ENCODE results near the gene PLEKHA5.

The PLEKHA5 gene

DNA sequence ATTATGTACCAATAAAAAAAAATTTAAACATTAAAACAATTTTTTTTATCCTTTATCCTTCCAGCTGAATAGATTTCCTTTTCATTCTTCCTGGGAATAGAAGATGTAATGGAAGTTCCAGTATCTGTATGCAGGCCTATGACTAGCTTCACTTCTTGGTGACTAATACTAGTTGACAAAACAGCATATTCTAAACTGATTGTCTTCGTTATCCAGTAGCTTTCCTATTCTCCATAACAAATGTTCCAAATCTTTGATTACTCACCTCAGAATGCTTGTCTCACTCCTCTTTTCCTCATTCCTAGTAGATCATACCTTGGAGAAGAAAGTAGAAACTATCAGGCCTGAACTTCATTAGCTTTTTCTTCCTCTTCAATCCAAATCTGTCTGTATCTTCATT lies 70.7 kb downstream of the PLEKHA5 start:
- Histone ChIP-seq H3K4me1 (ENCODE audit: control insufficient read depth, insufficient read depth, low read length, poor library complexity, severe bottlenecking) (peaks cover 31% of the 10 kb centered on the region), H3K9me3 (ENCODE audit: control insufficient read depth, low read length) (no peaks in the 10 kb centered on the region), H3K36me3 (ENCODE audit: control insufficient read depth, insufficient read depth, low read length) (no peaks in the 10 kb centered on the region), H3K4me3 (ENCODE audit: extremely low read depth, insufficient read depth, low read length, poor library complexity, severe bottlenecking) (no peak overlapping the region), H3K27ac (ENCODE audit: low read depth, low read length, severe bottlenecking) (no peak overlapping the region)
- 67 to 80% methylated on average over 1 of the region's 1 CpG for WGBS, 2 experiments (ENCODE audit: insufficient coverage in 2 of 2)

GRCh38 chr12:19201661-19202060 lies 72.1 kb downstream of the PLEKHA5 start:
- Histone ChIP-seq H3K4me1 (ENCODE audit: control insufficient read depth, insufficient read depth, low read length, poor library complexity, severe bottlenecking) (peaks cover 30% of the 10 kb centered on the region), H3K36me3 (ENCODE audit: control insufficient read depth, insufficient read depth, low read length) (no peaks in the 10 kb centered on the region), H3K4me3 (ENCODE audit: extremely low read depth, insufficient read depth, low read length, poor library complexity, severe bottlenecking) (no peak overlapping the region), H3K27ac (ENCODE audit: low read depth, low read length, severe bottlenecking) (no peak overlapping the region), H3K9me3 (ENCODE audit: control insufficient read depth, low read length) (no peaks in the 10 kb centered on the region)
- WGBS, 2 experiments (ENCODE audit: insufficient coverage in 2 of 2) = 100% methylated on average over 1 of the region's 3 CpGs

GRCh38 chr12:19203013-19203412 lies 73.5 kb downstream of the PLEKHA5 start:
- Histone ChIP-seq H3K9me3 (ENCODE audit: control insufficient read depth, low read length) (no peaks in the 10 kb centered on the region), H3K27ac (ENCODE audit: low read depth, low read length, severe bottlenecking) (no peak overlapping the region), H3K4me1 (ENCODE audit: control insufficient read depth, insufficient read depth, low read length, poor library complexity, severe bottlenecking) (peaks cover 18% of the 10 kb centered on the region), H3K4me3 (ENCODE audit: extremely low read depth, insufficient read depth, low read length, poor library complexity, severe bottlenecking) (no peak overlapping the region), H3K36me3 (ENCODE audit: control insufficient read depth, insufficient read depth, low read length) (no peaks in the 10 kb centered on the region)
- WGBS, 2 experiments (ENCODE audit: insufficient coverage in 2 of 2) = 100% methylated on average over 1 of the region's 1 CpG; no CpG with 5 or more reads in 1 of the 2 experiments

- no peaks in the 10 kb centered on the region for H3K9me3 ChIP-seq (ENCODE audit: control insufficient read depth, low read length)
- no peak overlapping the region for H3K4me3 ChIP-seq (ENCODE audit: extremely low read depth, insufficient read depth, low read length, poor library complexity, severe bottlenecking)
- H3K36me3 ChIP-seq (ENCODE audit: control insufficient read depth, insufficient read depth, low read length) = no peaks in the 10 kb centered on the region
- WGBS, 2 experiments (ENCODE audit: insufficient coverage in 2 of 2) = 100% methylated on average over 4 of the region's 6 CpGs; no CpG with 5 or more reads in 1 of the 2 experiments
- H3K4me1 ChIP-seq (ENCODE audit: control insufficient read depth, insufficient read depth, low read length, poor library complexity, severe bottlenecking) = peaks cover 13% of the 10 kb centered on the region
- no peak overlapping the region for H3K27ac ChIP-seq (ENCODE audit: low read depth, low read length, severe bottlenecking)
Observed at GRCh38 chr12:19203539-19204506, 74.3 kb downstream of the PLEKHA5 start.

GRCh38 chr12:19205120-19205519 lies 75.6 kb downstream of the PLEKHA5 start:
- WGBS, 2 experiments (ENCODE audit: insufficient coverage in 2 of 2) = 89 to 96% methylated on average over 3 of the region's 4 CpGs
- Histone ChIP-seq H3K4me1 (ENCODE audit: control insufficient read depth, insufficient read depth, low read length, poor library complexity, severe bottlenecking) (peaks cover 3% of the 10 kb centered on the region), H3K36me3 (ENCODE audit: control insufficient read depth, insufficient read depth, low read length) (peaks cover 7% of the 10 kb centered on the region), H3K4me3 (ENCODE audit: extremely low read depth, insufficient read depth, low read length, poor library complexity, severe bottlenecking) (no peak overlapping the region), H3K9me3 (ENCODE audit: control insufficient read depth, low read length) (no peaks in the 10 kb centered on the region), H3K27ac (ENCODE audit: low read depth, low read length, severe bottlenecking) (no peak overlapping the region)

- no CpG with 5 or more reads among the region's 4 CpGs for WGBS, 2 experiments (ENCODE audit: insufficient coverage in 2 of 2)
- H3K4me1 ChIP-seq (ENCODE audit: control insufficient read depth, insufficient read depth, low read length, poor library complexity, severe bottlenecking) = no peaks in the 10 kb centered on the region
- peaks cover 11% of the 10 kb centered on the region for H3K36me3 ChIP-seq (ENCODE audit: control insufficient read depth, insufficient read depth, low read length)
- H3K9me3 ChIP-seq (ENCODE audit: control insufficient read depth, low read length) = no peaks in the 10 kb centered on the region
- no peak overlapping the region for H3K27ac ChIP-seq (ENCODE audit: low read depth, low read length, severe bottlenecking)
- H3K4me3 ChIP-seq (ENCODE audit: extremely low read depth, insufficient read depth, low read length, poor library complexity, severe bottlenecking) = no peak overlapping the region
Observed at GRCh38 chr12:19206493-19207077, 77.1 kb downstream of the PLEKHA5 start.

DNA sequence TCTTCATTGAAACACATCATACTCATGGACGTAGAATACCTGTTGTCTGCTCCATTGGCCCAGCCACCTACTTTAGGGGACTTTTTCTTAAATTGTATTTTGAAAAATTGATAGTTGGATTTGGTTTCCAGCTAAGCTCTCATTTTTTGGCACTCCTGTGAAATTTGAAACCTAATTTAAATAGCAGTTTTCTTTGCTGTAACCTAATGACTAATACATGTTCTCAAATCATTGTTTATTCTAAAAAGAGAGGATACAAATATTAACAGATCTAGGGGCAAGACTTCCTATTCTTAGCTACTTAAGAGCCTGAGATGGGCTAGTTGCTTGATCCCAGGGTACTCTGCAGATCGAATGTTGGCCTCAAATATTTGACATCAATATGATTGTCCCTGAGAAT lies 78.9 kb downstream of the PLEKHA5 start:
- peaks cover 11% of the 10 kb centered on the region for H3K36me3 ChIP-seq (ENCODE audit: control insufficient read depth, insufficient read depth, low read length)
- H3K4me1 ChIP-seq (ENCODE audit: control insufficient read depth, insufficient read depth, low read length, poor library complexity, severe bottlenecking) = no peaks in the 10 kb centered on the region
- no peak overlapping the region for H3K27ac ChIP-seq (ENCODE audit: low read depth, low read length, severe bottlenecking)
- H3K9me3 ChIP-seq (ENCODE audit: control insufficient read depth, low read length) = no peaks in the 10 kb centered on the region
- no peak overlapping the region for H3K4me3 ChIP-seq (ENCODE audit: extremely low read depth, insufficient read depth, low read length, poor library complexity, severe bottlenecking)
- WGBS, 2 experiments (ENCODE audit: insufficient coverage in 2 of 2) = 100% methylated on average over 1 of the region's 2 CpGs; no CpG with 5 or more reads in 1 of the 2 experiments

DNA sequence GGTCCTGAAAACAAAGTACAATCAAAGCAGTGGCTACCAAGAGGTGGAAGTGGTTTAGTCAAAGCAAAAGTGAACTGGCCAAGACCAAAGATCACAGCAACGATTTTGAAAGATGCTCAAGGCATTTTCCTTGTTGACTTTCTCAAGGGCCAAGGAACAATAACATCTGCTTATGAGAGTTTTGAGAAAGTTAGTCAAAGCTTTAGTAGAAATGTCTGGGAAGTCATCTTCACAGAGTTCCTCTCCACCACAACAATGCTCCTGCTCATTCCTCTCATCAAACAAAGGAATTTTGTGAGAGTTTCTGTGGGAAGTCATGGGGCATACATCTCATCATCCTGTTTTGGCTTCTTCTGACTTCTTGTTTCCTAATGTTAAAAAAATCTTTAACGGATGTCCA lies 80.1 kb downstream of the PLEKHA5 start:
- Histone ChIP-seq H3K4me3 (ENCODE audit: extremely low read depth, insufficient read depth, low read length, poor library complexity, severe bottlenecking) (no peak overlapping the region), H3K4me1 (ENCODE audit: control insufficient read depth, insufficient read depth, low read length, poor library complexity, severe bottlenecking) (no peaks in the 10 kb centered on the region), H3K9me3 (ENCODE audit: control insufficient read depth, low read length) (no peaks in the 10 kb centered on the region), H3K27ac (ENCODE audit: low read depth, low read length, severe bottlenecking) (no peak overlapping the region), H3K36me3 (ENCODE audit: control insufficient read depth, insufficient read depth, low read length) (peaks cover 11% of the 10 kb centered on the region)
- WGBS, 2 experiments (ENCODE audit: insufficient coverage in 2 of 2) = 82 to 100% methylated on average over 1 of the region's 2 CpGs

- H3K4me3 ChIP-seq (ENCODE audit: extremely low read depth, insufficient read depth, low read length, poor library complexity, severe bottlenecking) = no peak overlapping the region
- peaks cover 11% of the 10 kb centered on the region for H3K36me3 ChIP-seq (ENCODE audit: control insufficient read depth, insufficient read depth, low read length)
- no peaks in the 10 kb centered on the region for H3K4me1 ChIP-seq (ENCODE audit: control insufficient read depth, insufficient read depth, low read length, poor library complexity, severe bottlenecking)
- no peak overlapping the region for H3K27ac ChIP-seq (ENCODE audit: low read depth, low read length, severe bottlenecking)
- H3K9me3 ChIP-seq (ENCODE audit: control insufficient read depth, low read length) = no peaks in the 10 kb centered on the region
- WGBS, 2 experiments (ENCODE audit: insufficient coverage in 2 of 2) = 96 to 100% methylated on average over 1 to 3 of the region's 4 CpGs
Observed at GRCh38 chr12:19211802-19212201, 82.3 kb downstream of the PLEKHA5 start.

DNA sequence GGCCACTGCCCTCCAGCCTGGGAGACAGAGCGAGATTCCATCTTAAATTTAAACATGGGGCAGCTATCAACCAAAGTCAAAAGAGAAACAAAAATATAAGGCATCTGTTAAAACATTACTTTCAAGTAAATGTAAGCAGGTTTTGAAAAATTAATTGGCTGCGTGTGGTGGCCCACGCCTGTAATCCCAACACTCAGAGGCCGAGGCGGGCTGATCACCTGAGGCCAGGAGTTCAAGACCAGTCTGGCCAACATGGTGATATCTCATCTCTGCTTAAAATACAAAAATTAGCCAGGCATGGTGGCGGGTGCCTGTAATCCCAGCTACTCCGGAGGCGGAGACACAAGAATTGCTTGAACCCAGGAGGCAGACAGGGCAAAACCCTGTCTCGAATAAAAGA lies 82.7 kb downstream of the PLEKHA5 start:
- Histone ChIP-seq H3K4me3 (ENCODE audit: extremely low read depth, insufficient read depth, low read length, poor library complexity, severe bottlenecking) (no peak overlapping the region), H3K9me3 (ENCODE audit: control insufficient read depth, low read length) (no peaks in the 10 kb centered on the region), H3K36me3 (ENCODE audit: control insufficient read depth, insufficient read depth, low read length) (peaks cover 11% of the 10 kb centered on the region), H3K4me1 (ENCODE audit: control insufficient read depth, insufficient read depth, low read length, poor library complexity, severe bottlenecking) (no peaks in the 10 kb centered on the region), H3K27ac (ENCODE audit: low read depth, low read length, severe bottlenecking) (no peak overlapping the region)
- WGBS, 2 experiments (ENCODE audit: insufficient coverage in 2 of 2) = 76 to 92% methylated on average over 3 to 7 of the region's 9 CpGs

- no peaks in the 10 kb centered on the region for H3K9me3 ChIP-seq (ENCODE audit: control insufficient read depth, low read length)
- 77 to 88% methylated on average over 1 of the region's 1 CpG for WGBS, 2 experiments (ENCODE audit: insufficient coverage in 2 of 2)
- no peaks in the 10 kb centered on the region for H3K4me1 ChIP-seq (ENCODE audit: control insufficient read depth, insufficient read depth, low read length, poor library complexity, severe bottlenecking)
- no peak overlapping the region for H3K4me3 ChIP-seq (ENCODE audit: extremely low read depth, insufficient read depth, low read length, poor library complexity, severe bottlenecking)
- H3K36me3 ChIP-seq (ENCODE audit: control insufficient read depth, insufficient read depth, low read length) = peaks cover 11% of the 10 kb centered on the region
- H3K27ac ChIP-seq (ENCODE audit: low read depth, low read length, severe bottlenecking) = no peak overlapping the region
Observed at GRCh38 chr12:19214020-19214419, 84.5 kb downstream of the PLEKHA5 start.

All from mesodermal cell (in vitro differentiated cells).